Activated CD4-positive, alpha-beta T cell treated with anti-CD3 and anti-CD28 coated beads for 36 hours (primary cell): Measurements from ENCODE around the gene ZSCAN20. TPM values are rescaled to one million over a fixed set of nuclear protein-coding genes. Genes with fewer than 3 reads are reported as not detected.

Experiments used
- ATAC-seq: fragments of 200-7000 bp; cut with Tn5 transposase; one replicate; pipeline ENCODE4 v1.10.0; 2021; ENCODE audit warnings: mild to moderate bottlenecking, moderate library complexity
- CTCF ChIA-PET: fragments of 350-600 bp; sonication (Branson Sonifier 250); formaldehyde crosslinking; loops from one replicate; lab custom pipeline; 2021; ENCODE audit warnings: antibody characterized with exemption; lab: Charles Lee
- POLR2A ChIA-PET: fragments of 350-600 bp; sonication (Branson Sonifier 250); formaldehyde crosslinking; loops from one replicate; lab custom pipeline; 2021; ENCODE audit warnings: antibody characterized with exemption, inconsistent platforms; lab: Charles Lee
- DNase-seq: peaks from one replicate; pipeline ENCODE4 v3.0.0-alpha.2; 2020
- H3K27ac Mint-ChIP-seq: one replicate; pipeline ENCODE4 v1.8.0; 2021; ENCODE audit warnings: mixed read lengths
- H3K27me3 Mint-ChIP-seq: one replicate; pipeline ENCODE4 v1.8.0; 2021; ENCODE audit warnings: mixed read lengths
- H3K36me3 Mint-ChIP-seq: one replicate; pipeline ENCODE4 v1.8.0; 2021; ENCODE audit warnings: low read depth, mixed read lengths
- H3K4me1 Mint-ChIP-seq: one replicate; pipeline ENCODE4 v1.8.0; 2021; ENCODE audit warnings: mixed read lengths
- H3K4me3 Mint-ChIP-seq: one replicate; pipeline ENCODE4 v1.8.0; 2021; ENCODE audit warnings: mild to moderate bottlenecking, moderate library complexity, mixed read lengths
- H3K9me3 Mint-ChIP-seq: one replicate; pipeline ENCODE4 v1.8.0; 2021; ENCODE audit warnings: low read depth, mixed read lengths
- intact Hi-C, 2 experiments: fragments of 100-400 bp; cut with DNase I in 1 of 2; cut with micrococcal nuclease in 1 of 2; formaldehyde crosslinking; loops; one replicate each; pipeline versions ENCODE4 v1.14.2 to v1.15.1; 2022 to 2024; cut with DNase I, micrococcal nuclease
- total RNA-seq, 2 experiments: library from RNA; stranded (reverse); gene quantifications; one replicate each; pipeline ENCODE4 v1.2.3, GENCODE V29; 2021

ZSCAN20 gene
- total RNA-seq, 2 experiments from 2014 or later = 3.4 to 5.4 TPM

DNA sequence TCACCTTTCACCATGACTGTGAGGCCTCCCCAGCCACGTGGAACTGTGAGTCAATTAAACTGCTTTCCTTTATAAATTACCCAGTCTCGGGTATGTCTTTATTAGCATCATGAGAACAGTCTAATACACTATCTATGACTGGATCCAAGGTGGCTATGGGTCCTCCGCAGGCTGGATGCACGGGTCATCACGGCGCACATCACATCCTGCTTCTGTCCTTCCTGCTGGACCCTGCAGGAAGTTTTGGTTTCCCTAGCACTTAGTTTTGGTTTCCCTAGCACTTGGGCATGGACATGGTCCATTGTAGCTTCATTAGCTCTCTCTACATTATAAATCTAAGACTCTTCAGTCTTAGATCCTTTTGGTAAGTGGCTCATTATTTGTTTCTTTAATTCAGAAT is 27.3 kb upstream of the ZSCAN20 start:
- peaks cover 19% of the 10 kb centered on the region for H3K27me3 Mint-ChIP-seq
- no peaks in the 10 kb centered on the region for H3K9me3 Mint-ChIP-seq
- no peak overlapping the region for H3K27ac Mint-ChIP-seq
- ATAC-seq (no peak), DNase-seq (no peak)
- no peaks in the 10 kb centered on the region for H3K4me1 Mint-ChIP-seq
- CTCF ChIA-PET = interaction anchor here (1.3 kb wide), 1 partner anchor 150 kb away, joined by 3 read pairs; no protein-coding TSS in a partner anchor
- intact Hi-C loops = no loop called here
- POLR2A ChIA-PET = no interaction called here
- H3K4me3 Mint-ChIP-seq = no peak overlapping the region
- H3K36me3 Mint-ChIP-seq = no peaks in the 10 kb centered on the region

DNA sequence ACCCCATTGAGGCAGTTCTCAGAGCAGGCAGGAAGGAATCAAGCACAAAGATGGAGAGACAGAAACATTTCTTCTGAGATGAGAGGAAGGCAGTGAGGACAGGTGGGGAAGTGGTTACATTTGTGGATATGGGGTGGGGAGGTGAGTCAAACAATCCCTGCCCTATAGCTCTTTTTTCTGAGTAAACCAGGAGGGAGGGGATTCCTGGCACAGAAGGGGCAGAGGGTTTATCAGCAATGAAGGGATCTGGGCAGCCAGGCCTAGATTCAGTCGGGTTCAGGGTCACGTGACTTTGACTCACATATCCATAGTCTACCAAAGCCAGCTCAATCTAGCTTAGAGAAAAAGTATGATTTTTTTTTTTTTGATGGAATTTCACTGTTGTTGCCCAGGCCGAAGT is 25.9 kb upstream of the ZSCAN20 start:
- CTCF ChIA-PET = interaction anchor here (0.8 to 1.3 kb wide), 3 partner anchors 8 to 151 kb away, joined by 3 read pairs; no protein-coding TSS in a partner anchor
- DNase-seq (peak; percentile 7), ATAC-seq (peak; percentile 42)
- POLR2A ChIA-PET = no interaction called here
- H3K9me3 Mint-ChIP-seq = no peaks in the 10 kb centered on the region
- no peak overlapping the region for H3K27ac Mint-ChIP-seq
- intact Hi-C loops = no loop called here
- H3K4me1 Mint-ChIP-seq = no peaks in the 10 kb centered on the region
- H3K36me3 Mint-ChIP-seq = no peaks in the 10 kb centered on the region
- peaks cover 12% of the 10 kb centered on the region for H3K27me3 Mint-ChIP-seq
- no peak overlapping the region for H3K4me3 Mint-ChIP-seq

DNA sequence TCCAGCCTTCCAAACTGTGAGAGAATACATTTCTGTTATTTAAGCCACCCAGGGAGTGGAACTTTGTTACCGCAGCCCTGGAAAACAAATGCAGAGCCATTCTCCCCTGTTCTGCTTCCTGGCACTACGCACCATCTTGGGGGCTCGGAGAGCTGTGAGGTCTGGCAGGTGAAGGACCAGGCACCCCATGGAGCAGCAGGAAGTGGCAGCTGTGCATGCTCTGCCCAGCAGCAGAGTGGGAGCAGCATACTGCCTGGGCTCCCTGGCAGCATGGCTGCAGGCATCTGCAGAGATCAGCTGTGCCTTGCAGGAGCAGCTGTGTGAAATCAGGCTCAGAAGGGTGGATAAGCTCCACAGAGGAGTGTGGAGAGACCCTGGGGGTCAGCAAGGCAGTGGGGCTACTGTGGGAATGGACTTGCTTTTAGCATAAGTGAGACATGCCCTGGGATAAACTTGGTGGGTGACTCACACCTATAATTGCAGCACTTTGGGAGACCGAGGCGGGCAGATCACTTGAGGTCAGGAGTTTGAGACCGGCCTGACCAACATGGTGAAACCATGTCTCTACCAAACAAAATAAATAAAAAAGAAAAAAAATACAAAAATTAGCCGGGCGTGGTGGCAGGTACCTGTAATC is 17.7 kb upstream of the ZSCAN20 start:
- intact Hi-C loops = loop anchor here in 1 of 2 experiments (5.0 kb wide), 2 partner anchors 87 to 342 kb away; no protein-coding TSS in a partner anchor
- H3K27me3 Mint-ChIP-seq = peaks cover 6% of the 10 kb centered on the region

DNA sequence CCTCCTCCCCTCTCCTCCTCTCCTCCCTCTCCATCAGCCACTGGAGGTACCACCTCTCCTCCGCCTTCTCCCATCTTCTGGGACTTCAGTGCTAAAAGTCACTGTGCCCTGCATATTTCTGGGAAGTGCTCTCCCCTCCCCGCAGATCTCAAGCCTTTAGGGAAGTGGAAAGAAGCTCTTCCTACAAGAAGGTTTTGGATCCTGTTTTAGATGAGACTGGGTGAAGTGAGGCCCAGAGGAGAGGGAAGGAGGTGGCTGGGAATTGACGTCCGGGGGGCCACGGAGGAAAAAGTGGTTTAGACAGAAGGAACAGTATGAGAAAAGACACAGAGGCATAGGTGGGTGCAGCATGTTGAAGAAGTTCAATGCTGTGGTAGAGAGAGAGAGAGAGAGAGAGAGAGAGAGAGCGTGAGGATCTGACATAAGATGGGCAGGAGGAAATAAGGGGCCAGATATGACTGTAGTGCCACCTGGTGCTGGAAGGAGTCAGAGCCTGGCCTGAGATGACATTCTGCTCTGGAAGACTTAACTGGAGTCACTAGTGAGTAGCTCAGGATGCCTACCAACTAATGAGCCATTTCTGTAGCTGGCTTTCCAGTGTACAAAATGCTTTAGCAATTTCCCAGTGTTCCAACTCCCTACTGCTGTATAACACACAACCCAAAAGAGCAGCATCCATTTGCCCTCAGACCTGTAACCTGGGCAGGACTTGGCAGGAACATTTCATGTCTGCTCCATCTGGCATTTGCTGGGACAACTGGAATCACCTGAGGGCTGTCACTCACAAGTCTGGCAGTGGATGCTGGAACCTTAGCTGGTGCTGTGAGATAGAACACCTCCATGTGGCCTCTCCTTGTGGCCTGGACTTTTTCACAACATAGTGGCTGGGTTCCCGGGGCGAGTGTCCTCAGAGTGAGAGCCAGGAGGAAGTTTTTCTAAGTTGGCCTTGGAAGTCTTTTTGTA is 16.6 kb upstream of the ZSCAN20 start:
- DNase-seq (peak; percentile 62), ATAC-seq (peak; percentile 87)
- Mint-ChIP-seq H3K36me3 (no peaks in the 10 kb centered on the region), H3K27me3 (peaks cover 6% of the 10 kb centered on the region), H3K27ac (no peak overlapping the region), H3K4me3 (no peak overlapping the region), H3K9me3 (no peaks in the 10 kb centered on the region), H3K4me1 (peaks cover 3% of the 10 kb centered on the region)
- POLR2A ChIA-PET = interaction anchor here (0.7 kb wide), 2 partner anchors 11 to 158 kb away, joined by 4 to 6 read pairs; no protein-coding TSS in a partner anchor
- CTCF ChIA-PET = interaction anchor here (0.6 to 1.9 kb wide), 7 partner anchors 9 to 863 kb away, joined by 3 to 6 read pairs (median 3); no protein-coding TSS in a partner anchor
- intact Hi-C loops = loop anchor here in 1 of 2 experiments (5.0 kb wide), 2 partner anchors 89 to 344 kb away; no protein-coding TSS in a partner anchor

More for the DNA sequence above, 17.7 kb upstream of the ZSCAN20 start:
- ChIA-PET CTCF (interaction anchor here (0.6 to 1.4 kb wide), 4 partner anchors 8 to 862 kb away, joined by 3 read pairs; no protein-coding TSS in a partner anchor), POLR2A (no interaction called here)
- Mint-ChIP-seq H3K9me3 (no peaks in the 10 kb centered on the region), H3K27ac (no peak overlapping the region), H3K36me3 (no peaks in the 10 kb centered on the region), H3K4me3 (no peak overlapping the region), H3K4me1 (peaks cover 3% of the 10 kb centered on the region)
- ATAC-seq (no peak), DNase-seq (no peak)

DNA sequence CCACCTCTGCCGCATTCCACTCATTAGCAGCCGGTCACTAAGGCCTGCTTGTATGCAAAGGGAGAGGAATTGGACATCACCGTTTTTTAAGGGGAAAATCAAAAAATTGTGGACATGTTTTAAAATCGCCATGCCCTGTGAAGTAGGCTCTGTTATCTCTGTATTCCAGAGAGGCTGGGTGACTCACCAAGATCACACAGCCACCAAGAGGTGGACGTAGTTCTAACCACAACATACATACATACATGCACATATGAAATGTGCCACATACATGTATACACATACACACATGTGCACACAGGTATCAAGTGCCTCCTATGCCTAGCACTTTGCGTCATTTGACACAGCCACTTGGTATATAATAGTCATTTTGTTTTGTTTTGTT is 16.0 kb upstream of the ZSCAN20 start:
- no peak overlapping the region for H3K4me3 Mint-ChIP-seq
- POLR2A ChIA-PET = interaction anchor here (0.7 kb wide), 2 partner anchors 12 to 159 kb away, joined by 4 to 6 read pairs; no protein-coding TSS in a partner anchor
- no peak for DNase-seq
- H3K36me3 Mint-ChIP-seq = no peaks in the 10 kb centered on the region
- no peak overlapping the region for H3K27ac Mint-ChIP-seq
- CTCF ChIA-PET = interaction anchor here (1.0 to 1.9 kb wide), 3 partner anchors 11 to 161 kb away, joined by 3 to 6 read pairs (median 3); no protein-coding TSS in a partner anchor
- peaks cover 3% of the 10 kb centered on the region for H3K4me1 Mint-ChIP-seq
- no peak for ATAC-seq
- peaks cover 6% of the 10 kb centered on the region for H3K27me3 Mint-ChIP-seq
- no peaks in the 10 kb centered on the region for H3K9me3 Mint-ChIP-seq
- intact Hi-C loops = loop anchor here in 1 of 2 experiments (5.0 kb wide), 2 partner anchors 89 to 344 kb away; no protein-coding TSS in a partner anchor

DNA sequence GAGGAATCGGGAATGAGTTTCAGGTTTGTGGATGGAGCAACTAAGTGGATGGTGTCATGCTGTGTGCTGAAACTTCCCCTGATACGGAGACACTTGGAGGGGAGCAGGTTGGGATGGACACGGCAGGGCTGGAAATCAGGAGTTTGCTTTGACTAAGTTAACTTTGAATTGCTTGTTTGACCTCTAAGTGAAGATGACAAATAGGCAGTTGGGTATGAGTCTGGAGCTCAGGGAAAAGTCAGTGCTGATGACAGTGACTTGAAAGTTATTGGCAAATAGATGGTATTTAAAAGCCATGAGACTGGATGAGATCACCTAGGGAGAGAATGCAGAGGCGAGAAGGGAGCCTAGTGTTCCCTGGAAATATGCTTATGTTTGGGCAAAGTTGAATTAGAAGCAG is 12.8 kb upstream of the ZSCAN20 start:
- Mint-ChIP-seq H3K27me3 (peaks cover 5% of the 10 kb centered on the region), H3K9me3 (no peaks in the 10 kb centered on the region), H3K27ac (no peak overlapping the region), H3K4me3 (no peak overlapping the region), H3K4me1 (peaks cover 3% of the 10 kb centered on the region), H3K36me3 (no peaks in the 10 kb centered on the region)
- ATAC-seq (no peak), DNase-seq (no peak)
- ChIA-PET CTCF (no interaction called here), POLR2A (no interaction called here)
- intact Hi-C loops = loop anchor here in 1 of 2 experiments (5.0 kb wide), 2 partner anchors 92 to 347 kb away; no protein-coding TSS in a partner anchor

DNA sequence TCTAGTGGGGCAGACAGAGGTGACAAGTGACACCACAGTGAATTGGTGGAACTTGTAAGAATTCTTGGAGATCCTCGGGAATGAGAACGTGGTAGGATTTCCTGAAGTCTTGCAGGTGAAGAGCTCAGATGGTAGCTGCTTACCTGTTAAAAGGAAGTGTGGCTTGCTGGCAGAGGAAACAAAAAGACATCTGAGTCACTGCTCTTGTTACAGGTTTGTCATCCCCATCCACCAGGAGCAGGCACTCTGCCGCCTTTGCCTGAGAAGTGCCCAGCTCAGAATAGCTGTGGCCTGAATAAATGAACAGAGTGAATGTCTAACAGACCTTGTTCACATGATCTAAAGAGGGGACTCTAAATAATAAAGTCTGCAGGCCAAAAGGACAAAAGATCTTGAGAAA is 12.3 kb upstream of the ZSCAN20 start:
- Mint-ChIP-seq H3K27ac (no peak overlapping the region), H3K9me3 (no peaks in the 10 kb centered on the region), H3K27me3 (peaks cover 5% of the 10 kb centered on the region), H3K36me3 (no peaks in the 10 kb centered on the region), H3K4me3 (no peak overlapping the region), H3K4me1 (peaks cover 3% of the 10 kb centered on the region)
- ChIA-PET POLR2A (no interaction called here), CTCF (no interaction called here)
- DNase-seq (no peak), ATAC-seq (no peak)
- intact Hi-C loops = no loop called here

DNA sequence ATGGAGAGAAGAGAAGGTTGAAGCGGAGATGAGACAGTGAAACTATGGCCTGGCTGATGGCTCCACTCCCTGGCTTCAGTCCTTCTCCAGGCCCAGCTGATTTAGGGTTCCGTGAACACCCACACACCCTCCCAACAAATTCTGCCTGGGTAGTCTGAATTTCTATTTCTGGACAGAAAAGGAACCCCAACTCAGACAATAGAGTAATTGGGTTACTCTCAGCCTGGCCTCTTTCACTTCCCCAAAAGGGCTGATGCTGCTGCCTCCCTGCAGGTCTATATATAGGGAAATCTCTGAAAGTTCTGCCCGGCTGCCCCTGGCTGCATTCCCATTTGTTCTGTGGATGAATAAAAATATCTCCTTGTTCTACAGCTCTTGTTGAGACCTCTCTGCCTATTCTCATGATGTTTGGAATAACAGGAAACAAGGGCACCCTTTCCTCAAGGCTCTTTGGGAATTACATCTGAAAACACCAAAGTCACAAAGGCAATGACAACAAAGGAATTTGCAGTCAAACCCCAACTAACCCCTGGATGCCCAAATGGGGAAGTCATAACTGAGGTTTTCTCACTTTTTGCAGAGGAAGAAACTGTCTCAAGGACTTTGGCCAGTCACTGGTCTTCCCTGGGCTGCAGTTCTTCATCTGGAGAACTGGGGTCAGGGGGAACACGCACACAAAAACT is 11.4 kb upstream of the ZSCAN20 start:
- Mint-ChIP-seq H3K4me1 (no peaks in the 10 kb centered on the region), H3K36me3 (no peaks in the 10 kb centered on the region), H3K4me3 (no peak overlapping the region), H3K9me3 (no peaks in the 10 kb centered on the region), H3K27me3 (peaks cover 5% of the 10 kb centered on the region), H3K27ac (no peak overlapping the region)
- intact Hi-C loops = no loop called here
- CTCF ChIA-PET = no interaction called here
- no peak for DNase-seq
- POLR2A ChIA-PET = no interaction called here
- no peak for ATAC-seq

DNA sequence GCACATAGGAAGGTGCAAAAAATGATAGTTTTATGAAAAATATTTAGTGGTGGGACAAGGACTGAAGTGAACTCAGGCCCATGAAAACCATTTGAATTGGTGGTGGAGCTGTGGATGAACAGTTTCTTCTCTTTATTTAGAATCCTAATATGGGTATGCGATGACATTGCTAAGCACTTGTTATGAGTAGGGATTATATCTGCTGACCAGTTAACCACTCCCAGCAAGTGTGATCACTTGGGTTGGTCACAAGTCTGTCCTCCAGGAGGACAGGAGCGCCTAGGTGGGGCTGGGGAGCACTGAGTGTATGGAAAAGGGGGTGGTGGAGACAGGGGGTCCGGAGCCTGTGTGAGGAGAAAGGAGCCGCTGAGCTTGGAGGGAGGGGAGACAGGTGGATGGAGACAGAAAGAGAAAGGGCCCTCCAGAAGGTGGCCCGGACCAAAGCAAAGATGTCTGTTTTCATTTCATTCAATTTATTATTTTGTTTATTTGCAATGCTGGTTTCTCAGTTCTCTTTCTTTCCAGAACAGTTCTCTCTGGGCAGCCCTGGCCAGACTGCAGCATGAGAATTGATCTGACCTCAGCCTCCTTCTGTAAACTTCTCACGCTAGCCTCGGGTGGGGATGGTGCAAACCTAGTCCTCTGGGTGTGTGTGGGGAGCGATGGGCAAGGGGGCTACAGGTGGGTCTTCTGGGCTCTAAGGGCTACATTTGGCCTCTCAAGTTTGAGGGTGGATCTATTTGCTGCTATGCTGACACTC is 9.9 kb upstream of the ZSCAN20 start:
- ATAC-seq = no peak

DNA sequence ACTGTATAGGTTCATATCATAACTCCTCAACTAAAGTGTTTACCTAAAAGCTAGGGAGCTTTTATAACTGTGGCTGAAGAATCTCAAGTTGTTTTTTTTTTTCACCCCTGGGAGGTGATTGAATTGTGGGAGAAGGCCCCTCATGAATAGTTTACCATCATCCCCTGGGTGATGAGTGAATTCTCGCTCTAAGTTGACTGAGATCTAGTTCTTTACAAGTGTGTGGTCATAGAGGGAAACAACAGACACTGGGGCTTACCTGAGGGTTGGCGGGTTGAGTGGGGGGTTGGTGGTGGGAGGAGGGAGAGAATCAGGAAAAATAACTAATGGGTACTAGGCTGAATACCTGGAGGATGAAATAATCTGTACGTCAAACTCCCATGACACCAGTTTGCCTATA is 7.9 kb upstream of the ZSCAN20 start:
- ChIA-PET CTCF (no interaction called here), POLR2A (no interaction called here)
- ATAC-seq = no peak
- no peak for DNase-seq
- Mint-ChIP-seq H3K9me3 (no peaks in the 10 kb centered on the region), H3K4me3 (no peak overlapping the region), H3K36me3 (no peaks in the 10 kb centered on the region), H3K27ac (no peak overlapping the region), H3K4me1 (no peaks in the 10 kb centered on the region), H3K27me3 (no peaks in the 10 kb centered on the region)
- intact Hi-C loops = no loop called here

More for the DNA sequence above, 9.9 kb upstream of the ZSCAN20 start:
- H3K4me3 Mint-ChIP-seq = no peak overlapping the region
- H3K27ac Mint-ChIP-seq = no peak overlapping the region
- CTCF ChIA-PET = no interaction called here
- intact Hi-C loops = no loop called here
- no peak for DNase-seq
- POLR2A ChIA-PET = no interaction called here
- no peaks in the 10 kb centered on the region for H3K36me3 Mint-ChIP-seq
- no peaks in the 10 kb centered on the region for H3K9me3 Mint-ChIP-seq
- no peaks in the 10 kb centered on the region for H3K4me1 Mint-ChIP-seq
- peaks cover 5% of the 10 kb centered on the region for H3K27me3 Mint-ChIP-seq
